ENCODE data around the gene DDAH1. TPM values are rescaled to one million over a fixed set of nuclear protein-coding genes. Genes with fewer than 3 reads are reported as not detected.

Gene DDAH1
- total RNA-seq, 1 donor from 2014 or later, result 10.3 TPM

DNA sequence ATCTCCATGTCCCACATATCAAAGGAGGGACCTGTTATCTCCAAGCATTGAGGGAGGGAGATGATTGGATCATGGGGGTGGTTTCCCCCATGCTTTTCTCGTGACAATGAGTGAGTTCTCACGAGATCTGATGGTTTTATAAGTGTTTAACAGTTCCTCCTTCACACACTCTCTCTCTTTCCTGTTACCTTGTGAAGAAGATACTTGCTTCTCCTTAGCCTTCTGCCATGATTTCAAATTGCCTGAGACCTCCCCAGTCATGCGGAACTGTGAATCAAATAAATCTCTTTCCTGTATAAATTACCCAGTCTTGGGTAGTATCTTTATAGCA, 91.6 kb downstream of the DDAH1 start:
- Histone ChIP-seq H3K9me3 (no peaks in the 10 kb centered on the region), H3K27ac (no peak overlapping the region), H3K27me3 (no peaks in the 10 kb centered on the region), H3K4me1 (peaks cover 29% of the 10 kb centered on the region), H3K4me3 (no peak overlapping the region), H3K36me3 (no peaks in the 10 kb centered on the region)
- no peak for DNase-seq (ENCODE audit: extremely low spot score in 2 of 2)
- intact Hi-C loops (cut with DNase I), result no loop called here
- TF ChIP-seq POLR2AphosphoS5 (IDR thresholded peaks at IDR 0.05; ENCODE audit: insufficient read depth in 1 of 2, low read depth in 1 of 2) (no peak), POLR2A (IDR thresholded peaks at IDR 0.05) (no peak)
- TF ChIP-seq, protein P1, sequence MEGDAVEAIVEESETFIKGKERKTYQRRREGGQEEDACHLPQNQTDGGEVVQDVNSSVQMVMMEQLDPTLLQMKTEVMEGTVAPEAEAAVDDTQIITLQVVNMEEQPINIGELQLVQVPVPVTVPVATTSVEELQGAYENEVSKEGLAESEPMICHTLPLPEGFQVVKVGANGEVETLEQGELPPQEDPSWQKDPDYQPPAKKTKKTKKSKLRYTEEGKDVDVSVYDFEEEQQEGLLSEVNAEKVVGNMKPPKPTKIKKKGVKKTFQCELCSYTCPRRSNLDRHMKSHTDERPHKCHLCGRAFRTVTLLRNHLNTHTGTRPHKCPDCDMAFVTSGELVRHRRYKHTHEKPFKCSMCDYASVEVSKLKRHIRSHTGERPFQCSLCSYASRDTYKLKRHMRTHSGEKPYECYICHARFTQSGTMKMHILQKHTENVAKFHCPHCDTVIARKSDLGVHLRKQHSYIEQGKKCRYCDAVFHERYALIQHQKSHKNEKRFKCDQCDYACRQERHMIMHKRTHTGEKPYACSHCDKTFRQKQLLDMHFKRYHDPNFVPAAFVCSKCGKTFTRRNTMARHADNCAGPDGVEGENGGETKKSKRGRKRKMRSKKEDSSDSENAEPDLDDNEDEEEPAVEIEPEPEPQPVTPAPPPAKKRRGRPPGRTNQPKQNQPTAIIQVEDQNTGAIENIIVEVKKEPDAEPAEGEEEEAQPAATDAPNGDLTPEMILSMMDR (IDR thresholded peaks at IDR 0.05), result no peak

DNA sequence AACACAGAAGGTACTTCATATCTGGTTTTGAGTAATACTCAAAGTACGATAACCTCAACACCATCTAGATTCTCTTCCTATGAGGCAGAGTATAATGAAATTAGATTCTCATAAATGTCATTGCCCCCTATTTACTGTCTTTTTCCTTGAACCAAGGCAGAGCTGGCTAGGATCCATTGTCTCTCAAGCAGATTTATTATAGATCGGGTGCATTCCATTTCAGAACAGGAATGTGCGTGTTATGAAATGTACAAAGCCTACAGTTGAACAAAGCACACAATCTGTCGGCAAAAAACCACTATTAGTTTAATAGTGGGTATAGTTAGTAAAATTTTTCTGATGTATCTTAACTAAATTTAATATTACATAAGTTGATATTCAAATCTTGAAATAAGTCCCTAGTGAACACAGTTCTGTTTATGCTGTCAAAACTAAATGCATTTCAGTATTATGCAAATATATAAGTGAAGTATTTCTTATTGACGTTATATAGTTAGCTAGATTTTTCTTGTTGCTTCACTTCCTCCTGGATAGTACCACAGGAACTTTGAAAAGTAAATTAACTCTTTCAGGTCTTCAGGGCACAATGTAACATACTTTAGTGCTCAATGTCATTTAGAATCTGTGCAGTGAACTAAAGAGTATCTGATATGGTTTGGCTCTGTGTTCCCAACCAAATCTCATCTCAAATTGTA, 92.1 kb downstream of the DDAH1 start:
- Histone ChIP-seq H3K27me3 (no peaks in the 10 kb centered on the region), H3K9me3 (no peaks in the 10 kb centered on the region), H3K4me1 (peaks cover 29% of the 10 kb centered on the region), H3K27ac (no peak overlapping the region), H3K36me3 (no peaks in the 10 kb centered on the region), H3K4me3 (no peak overlapping the region)
- TF ChIP-seq POLR2AphosphoS5 (IDR thresholded peaks at IDR 0.05; ENCODE audit: insufficient read depth in 1 of 2, low read depth in 1 of 2) (no peak), POLR2A (IDR thresholded peaks at IDR 0.05) (no peak)
- TF ChIP-seq, protein P1 (IDR thresholded peaks at IDR 0.05), result no peak
- intact Hi-C loops (cut with DNase I), result no loop called here
- no peak for DNase-seq (ENCODE audit: extremely low spot score in 2 of 2)

DNA sequence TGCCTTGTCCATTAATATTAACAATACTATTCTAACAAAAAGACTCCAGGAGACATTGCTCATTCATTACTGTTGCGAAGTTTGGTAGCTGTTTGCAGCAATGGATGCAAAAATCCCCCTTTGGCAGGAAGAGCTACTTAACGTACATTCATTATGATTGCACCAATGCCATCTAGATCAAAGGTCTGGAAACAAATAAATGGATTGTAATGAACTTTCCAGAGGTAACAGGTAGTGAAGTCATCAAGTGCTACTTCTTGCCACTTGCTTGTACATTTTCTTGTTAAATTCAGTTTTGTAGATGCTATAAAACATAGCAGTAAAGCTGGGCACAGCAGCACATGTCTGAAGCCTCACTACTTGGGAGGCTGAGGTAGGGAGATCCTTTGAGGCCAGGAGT, 93.9 kb downstream of the DDAH1 start:
- intact Hi-C loops (cut with DNase I), result no loop called here
- Histone ChIP-seq H3K27me3 (no peaks in the 10 kb centered on the region), H3K27ac (no peak overlapping the region), H3K4me3 (no peak overlapping the region), H3K4me1 (peaks cover 29% of the 10 kb centered on the region), H3K36me3 (no peaks in the 10 kb centered on the region), H3K9me3 (no peaks in the 10 kb centered on the region)
- DNase-seq (ENCODE audit: extremely low spot score in 2 of 2), result no peak
- TF ChIP-seq, protein P1 (IDR thresholded peaks at IDR 0.05), result no peak
- TF ChIP-seq POLR2A (IDR thresholded peaks at IDR 0.05), result no peak
- TF ChIP-seq POLR2AphosphoS5 (IDR thresholded peaks at IDR 0.05; ENCODE audit: insufficient read depth in 1 of 2, low read depth in 1 of 2), result no peak

DNA sequence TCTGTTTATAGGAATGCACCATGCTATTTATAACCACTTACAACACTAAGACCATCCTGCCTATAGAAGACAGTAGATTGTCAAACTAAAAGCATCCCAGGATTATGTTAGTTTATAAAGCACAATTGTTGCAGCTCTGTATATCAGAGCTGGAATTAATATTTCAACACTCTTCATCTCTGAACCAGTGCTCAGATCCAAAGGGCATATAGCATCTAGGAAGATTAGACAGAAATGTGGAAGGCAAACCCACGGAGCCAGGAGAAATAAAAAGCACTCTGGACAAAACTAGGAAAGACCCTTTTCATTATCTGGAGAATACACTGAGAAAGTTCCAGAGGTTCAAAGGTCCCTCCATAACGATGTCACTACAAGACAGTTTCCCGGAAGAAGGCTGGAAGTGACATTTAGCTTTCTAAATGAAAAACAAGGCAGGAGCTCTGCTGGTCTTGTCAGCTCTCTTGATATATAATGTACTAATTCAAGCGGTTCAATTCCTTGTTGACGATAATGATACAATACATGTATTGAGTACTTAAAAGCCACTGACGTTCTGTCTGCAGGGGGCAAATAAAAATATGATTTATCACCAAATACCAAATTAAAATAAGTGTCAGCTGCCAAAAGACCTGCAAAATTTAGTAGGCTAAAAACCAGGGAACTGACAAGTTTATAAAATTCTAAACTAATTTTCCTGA, 96.7 kb downstream of the DDAH1 start:
- TF ChIP-seq POLR2A (IDR thresholded peaks at IDR 0.05) (no peak), POLR2AphosphoS5 (IDR thresholded peaks at IDR 0.05; ENCODE audit: insufficient read depth in 1 of 2, low read depth in 1 of 2) (no peak)
- TF ChIP-seq, protein P1 (IDR thresholded peaks at IDR 0.05), result no peak
- H3K36me3 ChIP-seq, result no peaks in the 10 kb centered on the region
- H3K4me3 ChIP-seq, result no peak overlapping the region
- H3K4me1 ChIP-seq, result peaks cover 17% of the 10 kb centered on the region
- H3K27me3 ChIP-seq, result no peaks in the 10 kb centered on the region
- intact Hi-C loops (cut with DNase I), result no loop called here
- no peak overlapping the region for H3K27ac ChIP-seq
- no peaks in the 10 kb centered on the region for H3K9me3 ChIP-seq
- no peak for DNase-seq (ENCODE audit: extremely low spot score in 2 of 2)

All from vagina (tissue), 2 donors.